Trophoblast cell (in vitro differentiated cells and primary cell): ENCODE results near the gene UBN1.

Experiments
- DNase-seq, 2 donors: peaks; one replicate each; pipeline ENCODE4 v3.0.0-alpha.2; 2016
- H2AFZ ChIP-seq: 2 replicates; pipeline ENCODE4 v1.6.1; 2013; ENCODE audit warnings: low read length, moderate library complexity, mild to moderate bottlenecking; ENCODE audit not compliant: insufficient read depth, poor library complexity
- H2AK5ac ChIP-seq: 2 replicates; pipeline ENCODE4 v1.6.1; 2013; ENCODE audit warnings: mild to moderate bottlenecking, low read length
- H2BK120ac ChIP-seq: 2 replicates; pipeline ENCODE4 v1.6.1; 2013; ENCODE audit warnings: low read length, mild to moderate bottlenecking, moderate library complexity; ENCODE audit not compliant: insufficient read depth, poor library complexity
- H2BK12ac ChIP-seq: 2 replicates; pipeline ENCODE4 v1.6.1; 2013; ENCODE audit warnings: mild to moderate bottlenecking, low read length, moderate library complexity
- H2BK5ac ChIP-seq: 2 replicates; pipeline ENCODE4 v1.6.1; 2013; ENCODE audit warnings: low read length, low read depth, moderate library complexity, mild to moderate bottlenecking; ENCODE audit not compliant: poor library complexity
- H3K14ac ChIP-seq: 2 replicates; pipeline ENCODE4 v1.6.1; 2013; ENCODE audit warnings: mild to moderate bottlenecking, low read length
- H3K18ac ChIP-seq: 2 replicates; pipeline ENCODE4 v1.6.1; 2013; ENCODE audit warnings: mild to moderate bottlenecking, low read length
- H3K23ac ChIP-seq: 2 replicates; pipeline ENCODE4 v1.6.1; 2013; ENCODE audit warnings: low read length
- H3K27ac ChIP-seq: 2 replicates; pipeline ENCODE4 v1.5.1; 2013; ENCODE audit warnings: low read depth, mild to moderate bottlenecking, inconsistent platforms, low read length, moderate library complexity
- H3K27me3 ChIP-seq: 2 replicates; pipeline ENCODE4 v1.6.1; 2013; ENCODE audit warnings: inconsistent platforms, mild to moderate bottlenecking, low read length, moderate library complexity; ENCODE audit not compliant: insufficient read depth
- H3K36me3 ChIP-seq, 2 experiments: 1 replicate in 1 of 2; 2 replicates in 1 of 2; pipeline ENCODE4 v1.6.1; 2013; ENCODE audit warnings: low read length in 2 of 2, mild to moderate bottlenecking in 2 of 2, moderate library complexity in 1 of 2; ENCODE audit not compliant: insufficient read depth in 2 of 2, control insufficient read depth in 1 of 2
- H3K4ac ChIP-seq: 2 replicates; pipeline ENCODE4 v1.6.1; 2013; ENCODE audit warnings: low read depth, mild to moderate bottlenecking, low read length, moderate library complexity
- H3K4me1 ChIP-seq, 2 experiments: 1 replicate in 1 of 2; 2 replicates in 1 of 2; pipeline ENCODE4 v1.6.1; 2013; ENCODE audit warnings: low read length in 2 of 2, mild to moderate bottlenecking in 2 of 2, moderate library complexity in 1 of 2; ENCODE audit not compliant: insufficient read depth in 2 of 2, control insufficient read depth in 1 of 2
- H3K4me2 ChIP-seq: 2 replicates; pipeline ENCODE4 v1.6.1; 2013; ENCODE audit warnings: inconsistent platforms, mild to moderate bottlenecking, low read length, moderate library complexity
- H3K4me3 ChIP-seq: 2 replicates; pipeline ENCODE4 v1.5.1; 2013; ENCODE audit warnings: mild to moderate bottlenecking, low read depth, low read length, inconsistent platforms
- H3K79me1 ChIP-seq: one replicate; pipeline ENCODE4 v1.6.1; 2013; ENCODE audit warnings: low read length
- H3K79me2 ChIP-seq: 2 replicates; pipeline ENCODE4 v1.6.1; 2013; ENCODE audit warnings: low read length, mild to moderate bottlenecking; ENCODE audit not compliant: control insufficient read depth, insufficient read depth, poor library complexity
- H3K9ac ChIP-seq: 2 replicates; pipeline ENCODE4 v1.6.1; 2013; ENCODE audit warnings: mild to moderate bottlenecking, low read length
- H3K9me3 ChIP-seq: 2 replicates; pipeline ENCODE4 v1.6.1; 2013; ENCODE audit warnings: low read depth, mild to moderate bottlenecking, control low read depth, inconsistent platforms, low read length; ENCODE audit not compliant: insufficient read depth
- H4K12ac ChIP-seq: 2 replicates; pipeline ENCODE4 v1.6.1; 2013; ENCODE audit warnings: low read depth, mild to moderate bottlenecking, low read length, moderate library complexity
- H4K8ac ChIP-seq: 2 replicates; pipeline ENCODE4 v1.6.1; 2013; ENCODE audit warnings: low read depth, mild to moderate bottlenecking, low read length, moderate library complexity
- H4K91ac ChIP-seq: one replicate; pipeline ENCODE4 v1.6.1; 2013; ENCODE audit warnings: low read depth, mild to moderate bottlenecking, low read length, moderate library complexity
- WGBS: extraction: QIAGEN DNeasy Blood & Tissue Kit; methylation state at CpG from one replicate; pipeline ENCODE4 v1.1.7; 2013; ENCODE audit warnings: missing lambda C conversion rate; ENCODE audit not compliant: insufficient read length, insufficient coverage; ENCODE audit errors: extremely low coverage; 5-methylcytosine and 5-hydroxymethylcytosine counted together

Gene UBN1

GRCh38 chr16:4837733-4838501 is 9.4 kb upstream of the UBN1 start:
- Histone ChIP-seq H3K9me3 (no peaks in the 10 kb centered on the region), H4K91ac (no peak overlapping the region), H3K27me3 (no peaks in the 10 kb centered on the region), H2BK12ac (no peak overlapping the region), H3K79me2 (no peaks in the 10 kb centered on the region), H3K9ac (no peak overlapping the region), H3K27ac (no peak overlapping the region), H2AK5ac (no peak overlapping the region), H4K12ac (no peak overlapping the region), H3K4me3 (no peak overlapping the region), H2BK5ac (no peak overlapping the region), H3K23ac (no peak overlapping the region), H3K14ac (no peak overlapping the region), H2BK120ac (no peak overlapping the region), H3K18ac (no peak overlapping the region), H3K36me3 (peaks cover 46 to 59% of the 10 kb centered on the region in 2 experiments), H3K4me2 (no peak overlapping the region), H4K8ac (no peak overlapping the region), H3K4ac (no peak overlapping the region), H2AFZ (no peak overlapping the region), H3K79me1 (no peaks in the 10 kb centered on the region), H3K4me1 (no peaks in the 10 kb centered on the region)
- no peak for DNase-seq
- WGBS: no CpG with 5 or more reads among the region's 13 CpGs

- no peaks in the 10 kb centered on the region for H3K79me2 ChIP-seq
- no peak overlapping the region for H4K12ac ChIP-seq
- no peak overlapping the region for H2AFZ ChIP-seq
- H2BK120ac ChIP-seq: no peak overlapping the region
- H3K23ac ChIP-seq: no peak overlapping the region
- H3K36me3 ChIP-seq: peaks cover 46 to 56% of the 10 kb centered on the region in 2 experiments
- no peak overlapping the region for H3K4ac ChIP-seq
- no peak overlapping the region for H3K4me2 ChIP-seq
- no peak overlapping the region for H3K4me3 ChIP-seq
- no peak overlapping the region for H3K27ac ChIP-seq
- H4K8ac ChIP-seq: no peak overlapping the region
- no CpG with 5 or more reads among the region's 5 CpGs for WGBS
- no peaks in the 10 kb centered on the region for H3K27me3 ChIP-seq
- no peak overlapping the region for H2AK5ac ChIP-seq
- no peaks in the 10 kb centered on the region for H3K9me3 ChIP-seq
- H3K14ac ChIP-seq: no peak overlapping the region
- no peaks in the 10 kb centered on the region for H3K79me1 ChIP-seq
- H3K18ac ChIP-seq: no peak overlapping the region
- H4K91ac ChIP-seq: no peak overlapping the region
- H2BK5ac ChIP-seq: no peak overlapping the region
- no peaks in the 10 kb centered on the region for H3K4me1 ChIP-seq
- no peak for DNase-seq
- no peak overlapping the region for H2BK12ac ChIP-seq
- peak overlapping the region; percentile 66 for H3K9ac ChIP-seq
These were observed 7.3 kb upstream of the UBN1 start for GRCh38 chr16:4839942-4840341.

- WGBS: no CpG with 5 or more reads among the region's 5 CpGs
- no peak overlapping the region for H3K18ac ChIP-seq
These were observed 6.3 kb upstream of the UBN1 start for GRCh38 chr16:4840984-4841383.

DNA sequence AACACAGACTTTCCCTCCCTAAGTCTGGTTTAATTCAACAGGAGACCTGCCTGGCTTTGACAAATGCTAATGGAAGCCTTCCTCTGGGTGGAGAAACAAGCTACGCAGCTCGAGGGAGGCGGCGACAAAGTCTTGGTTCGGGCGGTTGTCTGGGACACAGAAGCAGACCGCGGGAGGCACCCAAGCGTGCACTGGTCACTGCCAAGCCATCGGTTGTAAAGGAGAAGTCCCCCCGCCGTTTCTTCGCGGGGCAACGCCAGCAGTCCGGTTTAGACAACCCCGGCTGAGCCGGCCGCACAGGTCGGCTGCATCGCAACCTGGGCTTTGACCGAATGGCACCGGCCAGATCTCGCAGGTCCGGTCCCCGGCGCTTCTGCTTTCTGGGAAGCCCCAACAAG is 779 bp upstream of the UBN1 start:
- Histone ChIP-seq H3K4me1 (peaks cover 7 to 9% of the 10 kb centered on the region in 2 experiments), H3K27me3 (no peaks in the 10 kb centered on the region), H3K9me3 (no peaks in the 10 kb centered on the region), H3K4ac (peak overlapping the region; percentile 22), H3K4me2 (peak overlapping the region; percentile 82), H4K91ac (peak overlapping the region; percentile 75), H2BK5ac (peak overlapping the region; percentile 81), H2BK12ac (no peak overlapping the region), H3K18ac (no peak overlapping the region), H2AFZ (no peak overlapping the region), H4K8ac (peak overlapping the region; percentile 94), H3K79me1 (peaks cover 8% of the 10 kb centered on the region), H3K9ac (peak overlapping the region; percentile 99), H3K27ac (peak overlapping the region; percentile 62), H3K4me3 (peak overlapping the region; percentile 93), H4K12ac (peak overlapping the region; percentile 17), H3K23ac (no peak overlapping the region), H3K79me2 (peaks cover 27% of the 10 kb centered on the region), H3K14ac (peak overlapping the region; percentile 84), H2AK5ac (peak overlapping the region; percentile 21), H2BK120ac (no peak overlapping the region), H3K36me3 (peaks cover 21% of the 10 kb centered on the region in 2 experiments)
- DNase-seq: peak; percentile 57 to 75
- no CpG with 5 or more reads among the region's 27 CpGs for WGBS

More at GRCh38 chr16:4840984-4841383, 6.3 kb upstream of the UBN1 start:
- Histone ChIP-seq H2AK5ac (no peak overlapping the region), H3K4me1 (peaks cover under 1% of the 10 kb centered on the region in 2 experiments), H3K79me1 (no peaks in the 10 kb centered on the region), H2BK12ac (no peak overlapping the region), H2BK120ac (no peak overlapping the region), H3K9me3 (no peaks in the 10 kb centered on the region), H4K8ac (no peak overlapping the region), H4K12ac (no peak overlapping the region), H2AFZ (no peak overlapping the region), H3K36me3 (peaks cover 43 to 53% of the 10 kb centered on the region in 2 experiments), H3K14ac (no peak overlapping the region), H2BK5ac (no peak overlapping the region), H3K9ac (no peak overlapping the region), H4K91ac (no peak overlapping the region), H3K23ac (no peak overlapping the region), H3K27ac (no peak overlapping the region), H3K4me2 (no peak overlapping the region), H3K79me2 (peaks cover under 1% of the 10 kb centered on the region), H3K4me3 (no peak overlapping the region), H3K27me3 (no peaks in the 10 kb centered on the region), H3K4ac (no peak overlapping the region)
- DNase-seq: no peak
